Hippocampal formation (tissue), 2 donors: ENCODE measurements around the gene LSS.

Source experiments
- DNase-seq, 2 donors: peaks; one replicate each; lab custom pipeline; 2025; lab: John Stamatoyannopoulos, UW

The LSS gene

DNA sequence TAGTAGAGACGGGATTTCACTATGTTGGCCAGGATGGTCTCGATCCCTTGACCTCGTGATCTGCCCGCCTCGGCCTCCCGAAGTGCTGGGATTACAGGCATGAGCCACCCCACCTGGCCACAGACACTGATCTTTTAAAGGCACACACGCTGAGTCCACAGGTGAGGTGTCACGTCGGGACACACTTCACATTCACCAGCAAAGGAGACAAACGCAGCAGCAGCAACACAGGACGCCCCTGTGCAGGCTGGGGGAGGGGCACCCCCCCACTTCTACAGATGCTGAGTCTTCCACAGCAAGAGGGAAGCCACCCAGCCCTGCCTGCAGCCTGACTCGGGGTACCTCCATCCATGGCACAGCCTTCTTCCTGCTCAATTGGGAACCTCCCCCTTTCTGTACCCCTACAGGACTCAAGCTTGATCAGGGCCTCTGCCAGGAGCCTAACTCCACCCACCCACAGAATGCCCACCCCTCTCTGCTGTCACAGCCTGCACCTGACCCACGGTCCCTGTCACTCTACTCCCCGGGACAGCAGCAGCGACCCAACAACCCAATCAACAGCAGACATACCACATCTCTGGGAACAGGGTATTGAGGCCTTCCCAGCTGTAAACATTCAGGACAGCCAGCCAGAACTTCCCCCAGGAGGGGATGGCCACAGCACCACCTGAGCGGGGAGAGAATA is 9.5 kb downstream of the LSS start:
- DNase-seq = no peak

DNA sequence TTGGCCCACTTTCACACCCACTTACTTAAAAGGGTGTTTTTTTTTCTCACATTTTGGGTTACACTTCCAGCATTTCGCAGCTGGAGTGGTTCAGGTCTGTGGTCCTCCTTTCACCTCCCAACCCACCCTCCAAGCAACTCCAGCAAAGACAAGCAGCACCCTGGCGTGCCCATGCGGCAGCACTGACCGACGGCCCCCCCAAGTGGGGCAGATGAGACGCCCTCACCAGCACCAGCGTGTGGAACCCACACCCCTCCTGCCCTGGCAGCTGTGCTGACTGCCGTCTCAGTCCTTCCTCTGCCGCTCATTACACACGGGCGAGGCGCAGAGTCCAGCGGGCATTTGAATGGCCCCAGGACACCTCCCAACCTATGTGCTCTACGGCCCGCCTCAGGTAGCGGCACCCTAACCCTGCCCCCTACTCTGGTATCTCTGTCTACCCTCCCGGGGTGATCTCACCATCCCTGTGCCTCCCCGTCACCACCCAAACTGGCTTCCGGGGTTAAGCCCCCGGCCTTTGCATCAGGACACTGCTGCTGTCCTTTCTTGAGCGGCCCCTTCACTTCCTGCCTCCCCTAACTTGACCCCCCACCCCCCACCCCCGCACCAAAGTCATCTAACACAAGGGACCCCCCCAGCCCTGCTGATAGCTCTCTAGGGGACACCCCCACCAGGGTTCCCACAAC is 10.9 kb downstream of the LSS start:
- DNase-seq = no peak

DNA sequence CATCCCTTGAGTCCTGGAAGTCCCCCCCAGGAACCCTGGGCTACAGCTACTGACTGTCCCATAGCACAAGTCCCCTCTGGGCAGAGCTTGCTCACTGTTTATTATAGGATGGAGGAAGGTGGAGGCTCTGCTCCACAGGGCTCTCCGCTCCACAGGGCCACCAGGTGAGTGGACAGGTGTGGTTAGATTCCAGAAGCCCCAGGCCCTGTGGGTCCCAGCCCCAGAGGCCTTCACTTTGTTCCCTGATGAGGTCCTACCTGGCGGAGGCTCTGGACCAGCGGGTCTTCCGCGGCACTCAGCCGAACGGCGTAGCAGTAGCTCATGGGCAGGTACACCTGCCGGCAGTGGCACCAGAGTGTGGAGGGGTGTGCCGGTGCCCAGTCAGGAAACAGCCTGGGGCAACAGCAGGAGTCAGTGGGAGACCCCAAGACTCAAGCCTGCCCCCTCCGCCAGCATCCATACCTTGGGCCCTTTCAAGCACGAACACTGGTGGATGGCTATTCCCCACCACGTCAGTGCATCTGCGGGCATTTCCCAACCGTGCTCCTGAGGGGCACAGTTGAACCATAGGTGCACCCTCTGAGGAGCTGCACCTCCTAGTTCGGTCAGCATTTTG is 12.3 kb downstream of the LSS start:
- no peak for DNase-seq

DNA sequence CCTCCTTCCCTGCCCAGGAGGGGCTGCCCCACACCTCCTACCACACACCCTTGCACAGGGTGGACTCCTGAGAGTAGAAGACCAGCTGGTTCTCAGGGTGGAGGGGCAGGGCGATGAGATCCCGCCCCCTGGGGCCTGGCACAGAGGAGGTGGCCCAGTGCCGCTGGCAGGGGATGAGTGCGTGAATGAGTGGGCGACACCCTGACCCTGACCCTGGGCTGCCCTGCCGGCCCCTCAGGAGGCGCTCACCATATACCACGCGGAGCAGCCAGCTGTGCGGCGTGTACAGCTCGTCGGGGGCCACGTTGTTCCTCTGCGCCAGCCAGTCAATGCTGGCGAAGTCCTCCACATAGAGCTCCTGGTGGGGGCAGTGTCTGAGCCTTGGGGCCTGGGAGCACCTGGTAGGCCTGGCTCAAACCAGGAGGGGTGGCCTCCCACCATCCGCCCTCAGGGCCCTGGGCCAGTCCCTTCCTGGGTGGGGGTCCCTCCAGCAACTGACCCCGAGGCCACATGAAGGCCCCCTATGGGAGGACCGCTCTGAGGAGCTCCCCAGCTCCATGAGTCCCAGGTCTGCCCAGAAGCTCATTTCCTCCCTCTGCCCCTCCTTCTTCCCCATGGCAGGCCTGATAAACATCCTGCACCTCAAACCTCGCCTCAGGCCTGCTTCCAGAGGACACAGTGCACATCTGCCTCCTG is 13.0 kb downstream of the LSS start:
- no peak for DNase-seq

DNA sequence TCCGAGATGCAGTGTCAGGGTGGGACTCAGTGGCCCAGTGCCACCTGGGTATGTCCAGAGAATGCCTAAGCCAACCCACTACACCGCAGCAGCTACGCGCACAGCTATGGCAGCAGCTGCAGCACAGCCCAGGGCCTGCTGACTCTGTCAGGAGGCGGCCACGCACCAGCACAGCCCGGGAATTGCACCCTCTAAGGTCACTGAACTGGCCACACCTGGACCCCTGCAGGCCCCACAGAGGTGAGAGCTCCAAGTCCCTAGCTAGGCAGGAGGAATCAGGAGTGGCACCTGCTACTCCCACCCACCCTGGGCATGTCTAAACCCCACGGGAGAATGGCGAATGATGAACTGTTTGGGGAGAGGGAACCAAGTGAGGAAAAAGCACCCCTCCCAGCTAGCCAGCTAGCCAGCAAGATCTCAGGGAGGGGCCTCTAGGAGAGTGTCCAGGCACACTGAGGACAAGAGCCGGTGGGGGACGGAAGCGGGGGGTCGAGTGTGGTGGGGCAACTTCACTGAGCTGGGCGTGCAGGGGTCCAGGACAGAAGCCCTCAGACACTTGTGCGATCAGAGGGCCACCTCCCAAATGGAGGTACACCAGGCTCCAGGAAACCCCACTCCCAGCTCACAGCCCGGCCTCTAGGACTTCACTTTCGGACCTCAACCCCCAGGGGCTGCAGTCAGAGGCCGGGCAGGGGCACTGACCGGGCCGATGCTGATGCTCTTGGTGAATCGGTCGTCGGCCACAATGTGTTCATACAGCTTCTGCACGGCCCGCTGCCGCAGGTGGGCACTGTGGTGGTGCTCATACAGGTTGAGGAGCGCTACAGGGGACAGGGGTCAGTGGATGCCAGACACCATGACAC is 13.9 kb downstream of the LSS start:
- no peak for DNase-seq

DNA sequence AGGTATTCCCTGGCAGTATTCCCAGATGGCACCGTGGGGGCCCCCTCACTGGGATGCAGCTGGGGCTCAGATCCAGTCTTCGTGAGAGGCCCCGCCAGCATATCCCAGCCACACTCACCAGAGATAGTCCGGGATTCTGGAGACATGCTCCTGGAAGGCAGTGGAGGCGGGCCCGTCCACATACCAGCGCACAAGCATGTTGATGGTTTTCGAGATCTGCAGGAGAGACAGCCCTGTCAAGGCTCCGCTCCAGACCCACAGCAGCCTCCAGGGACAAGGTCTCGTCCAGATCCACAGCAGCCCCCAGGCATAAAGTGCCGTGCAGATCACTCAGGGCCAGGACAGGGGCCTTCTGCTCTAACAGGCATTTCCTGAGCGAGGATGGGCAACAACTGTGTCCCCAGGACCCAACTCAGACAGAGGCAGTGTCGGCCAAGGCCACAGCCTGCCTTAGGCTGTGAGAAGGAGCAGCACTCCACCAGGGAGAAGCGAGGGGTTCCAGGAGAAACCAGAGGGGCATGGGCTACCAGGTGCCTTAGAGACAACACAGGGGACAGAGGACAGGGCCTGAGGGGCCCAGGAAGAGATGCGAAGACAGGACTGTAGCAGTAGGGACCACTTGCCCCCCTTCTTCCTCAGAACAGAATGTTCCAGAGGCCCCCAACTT is 14.8 kb downstream of the LSS start:
- no peak for DNase-seq

DNA sequence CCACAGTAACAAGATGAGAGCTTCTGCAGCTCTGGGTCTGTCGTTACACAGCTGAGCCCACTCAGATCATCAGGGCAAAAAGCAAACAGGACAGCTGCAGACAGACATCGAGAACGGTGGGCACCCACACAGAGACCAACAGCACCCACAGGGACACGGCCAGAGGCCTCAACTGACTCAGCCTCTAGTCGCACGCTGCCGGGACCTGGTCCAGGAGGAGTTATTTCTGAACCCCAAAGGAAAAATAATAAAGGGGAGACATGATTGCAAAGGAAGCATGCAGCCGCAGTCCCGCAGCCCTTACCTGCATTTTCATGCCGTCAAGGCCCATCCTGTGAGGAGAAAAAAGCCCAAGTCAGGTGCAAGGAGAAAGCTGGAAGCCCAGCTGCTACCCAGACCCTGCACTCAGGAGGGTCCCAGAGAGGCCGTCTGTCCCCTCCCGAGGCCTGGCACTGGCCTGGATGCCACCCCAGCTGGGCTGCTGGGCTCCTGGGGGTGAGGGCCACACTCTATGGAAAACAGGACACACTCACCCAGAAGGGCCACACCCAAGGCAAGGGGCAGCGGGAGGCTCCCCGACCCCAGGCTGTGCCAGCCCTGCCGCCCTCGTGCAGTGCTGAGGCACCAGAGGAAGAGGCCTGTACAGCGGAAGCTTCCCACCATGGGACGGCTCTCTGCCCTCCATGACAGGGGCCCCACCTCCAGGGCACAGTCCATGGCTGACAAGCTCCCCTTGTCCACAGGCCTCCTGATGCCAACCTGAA is 15.7 kb downstream of the LSS start:
- no peak for DNase-seq

DNA sequence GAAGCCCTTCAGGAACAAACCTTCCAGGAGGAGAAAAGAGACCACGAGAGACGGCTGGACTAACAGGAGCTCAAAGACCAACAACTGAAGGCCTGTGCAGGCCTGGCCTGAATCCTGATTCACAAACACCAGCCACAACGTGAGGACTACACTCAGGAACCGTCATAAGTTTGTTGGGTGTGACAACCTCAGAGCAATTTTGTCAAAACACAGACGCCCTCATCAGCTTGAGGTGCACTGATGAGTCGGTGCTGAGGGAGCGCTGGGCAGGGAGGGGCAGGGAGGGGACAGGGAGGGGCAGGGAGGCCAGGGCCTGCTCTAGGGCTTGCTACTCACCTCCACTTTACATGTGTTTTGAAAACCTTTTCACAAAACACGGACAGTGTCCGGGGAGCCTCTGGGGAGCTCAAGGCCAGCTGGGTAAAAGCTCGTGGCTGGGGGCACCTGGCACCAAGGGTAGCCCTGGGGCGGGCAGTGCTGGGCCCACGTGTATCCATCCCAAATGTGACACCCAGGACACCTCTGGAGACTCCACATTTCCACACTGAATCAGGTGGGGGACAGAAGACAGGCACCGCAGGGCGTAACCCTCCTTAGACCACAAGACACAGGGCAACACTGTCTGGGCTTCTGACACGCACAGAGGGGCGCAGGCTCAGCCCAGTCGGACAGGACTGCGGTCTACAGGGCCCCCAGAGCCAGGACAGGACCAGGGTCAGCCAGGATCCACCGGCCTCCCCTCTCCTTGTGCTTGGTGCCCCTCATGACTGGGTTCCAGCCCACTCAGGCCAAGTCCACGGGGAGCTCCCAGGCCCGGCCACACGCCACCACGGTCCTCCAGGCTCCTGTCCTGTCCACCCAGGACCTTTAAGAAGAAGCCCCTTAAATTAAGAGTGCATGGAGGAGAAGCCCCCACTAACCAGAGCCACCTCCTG is 16.5 kb downstream of the LSS start:
- DNase-seq = no peak

DNA sequence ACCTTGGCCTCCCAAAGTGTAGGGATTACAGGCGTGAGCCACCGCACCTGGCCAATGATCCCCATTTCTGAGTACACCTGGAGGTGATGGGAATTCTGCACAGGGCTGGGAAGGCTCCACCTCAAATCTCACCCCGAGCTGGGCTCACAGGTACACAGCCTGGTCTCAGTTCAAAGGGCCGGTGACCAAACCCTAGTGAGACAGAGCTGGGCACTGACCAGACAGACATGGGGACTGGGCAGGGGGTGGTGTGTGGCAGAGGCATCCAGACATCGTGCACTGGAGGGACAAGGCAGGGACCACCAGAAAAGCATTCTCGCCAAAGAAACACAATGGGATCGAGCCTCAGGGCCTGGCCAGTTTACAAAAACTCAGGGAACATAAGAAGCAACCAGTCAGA is 17.2 kb downstream of the LSS start:
- no peak for DNase-seq

DNA sequence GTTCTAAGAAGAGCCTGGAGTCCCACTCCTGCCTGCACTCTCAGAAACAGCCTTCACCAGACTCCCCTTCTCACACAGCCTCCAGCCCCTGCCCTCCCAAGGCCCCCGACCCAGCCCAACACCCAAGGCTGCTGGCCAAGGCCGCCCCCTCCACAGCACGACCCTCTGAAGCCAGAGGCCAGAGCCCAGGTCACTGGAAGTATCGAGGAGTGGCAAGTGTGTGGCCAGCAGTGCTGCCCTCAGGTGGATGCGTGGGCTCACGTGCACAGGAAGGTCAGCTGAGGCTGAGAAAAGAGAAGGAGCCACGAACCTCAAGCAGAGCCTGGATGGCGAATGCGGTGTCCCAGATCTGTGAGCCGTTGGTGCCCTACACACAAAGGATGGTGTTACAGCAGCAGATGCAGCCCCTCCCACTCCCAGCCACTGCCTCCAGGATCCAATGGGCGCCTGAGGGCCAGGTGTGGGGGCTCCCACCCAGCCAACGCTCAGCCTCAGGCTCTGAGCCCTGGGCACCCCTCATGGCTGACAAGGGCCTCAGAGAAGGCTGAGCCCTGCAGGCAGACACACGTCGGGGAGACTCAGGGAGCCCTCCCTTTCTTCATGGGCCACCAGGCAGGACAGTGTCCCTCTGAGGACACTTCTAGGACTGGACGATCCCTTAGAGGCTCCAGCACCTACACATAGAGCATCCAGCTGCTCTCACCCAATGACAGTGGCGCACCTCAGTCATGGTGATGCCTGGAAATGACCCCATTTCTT is 18.0 kb downstream of the LSS start:
- no peak for DNase-seq

DNA sequence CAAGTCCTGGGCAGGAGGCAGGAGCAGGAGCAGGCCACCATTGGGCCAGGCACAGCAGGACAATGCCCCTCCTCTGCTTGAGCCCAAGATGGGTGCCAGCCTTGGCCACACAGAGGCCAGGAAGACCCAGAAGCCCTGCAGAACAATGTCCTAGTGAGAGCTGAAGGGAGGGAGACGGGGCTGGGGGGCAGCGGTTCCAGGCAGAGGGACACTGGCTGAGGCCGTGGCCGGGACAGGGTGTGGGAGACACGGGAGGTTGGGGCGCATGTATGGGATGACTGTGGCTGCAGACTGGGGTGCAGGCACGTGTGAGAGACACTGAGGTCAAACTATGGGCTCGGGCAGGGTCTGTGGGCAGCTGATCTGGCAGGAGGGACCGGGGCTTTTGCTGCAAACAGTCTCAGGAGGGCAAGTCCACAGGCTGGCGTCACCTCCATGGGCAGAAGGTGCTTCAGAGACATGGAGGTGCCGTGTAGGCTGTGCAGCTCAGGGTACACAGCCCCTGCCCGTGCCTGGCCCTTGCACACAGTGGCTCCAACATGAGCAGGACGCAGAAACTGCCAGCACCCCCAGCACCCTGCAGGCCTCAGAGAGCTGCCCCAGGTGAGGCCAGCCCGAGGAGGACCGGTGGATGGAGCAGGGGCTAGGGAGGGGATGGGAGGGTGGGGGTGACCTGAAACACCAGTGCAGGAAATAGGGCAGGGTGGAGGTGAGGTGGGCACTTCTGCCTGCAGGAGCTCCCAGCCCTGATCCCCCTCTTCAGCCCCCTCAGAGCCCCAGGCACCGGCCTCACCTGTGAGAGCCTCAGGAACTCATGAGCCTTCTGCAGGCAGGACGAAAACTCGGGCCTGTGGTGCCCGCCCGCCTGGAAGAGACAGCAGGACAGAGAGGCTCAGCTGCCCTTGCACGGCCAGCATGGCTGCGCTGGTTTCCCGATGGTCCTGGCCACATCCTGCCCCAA is 19.5 kb downstream of the LSS start:
- DNase-seq = no peak

DNA sequence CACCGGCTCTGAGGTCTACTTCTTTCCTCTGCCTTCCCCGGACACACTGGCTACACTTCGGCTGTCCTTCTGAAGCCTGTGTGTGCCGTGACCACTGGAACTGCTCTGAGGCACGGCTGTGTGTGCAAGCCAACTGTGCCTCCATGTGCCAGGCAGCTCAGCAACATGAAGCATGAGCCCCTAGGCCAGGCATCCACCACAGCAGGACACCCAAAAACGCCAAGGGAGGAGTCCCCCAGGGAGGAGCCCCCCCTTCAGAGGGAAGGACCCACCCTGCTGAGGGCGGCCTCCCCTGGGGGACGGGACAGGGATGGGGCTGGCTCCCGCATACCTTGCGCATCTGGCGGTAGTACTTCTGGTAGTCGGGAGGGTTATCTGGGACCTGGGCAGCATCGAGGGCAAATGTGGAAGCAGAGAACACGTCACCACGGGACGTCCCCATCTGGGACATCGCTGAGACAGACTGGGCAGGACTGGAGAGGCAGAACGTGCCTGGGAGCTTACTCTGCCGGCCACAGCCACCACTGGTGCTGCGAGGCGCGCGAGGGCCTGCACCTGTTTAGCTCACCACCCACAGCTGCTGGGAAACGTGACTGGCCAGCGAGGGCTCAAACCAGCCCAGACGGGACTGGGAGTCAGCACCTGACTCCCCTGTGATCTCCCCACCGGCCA is 20.5 kb downstream of the LSS start:
- no peak for DNase-seq

DNA sequence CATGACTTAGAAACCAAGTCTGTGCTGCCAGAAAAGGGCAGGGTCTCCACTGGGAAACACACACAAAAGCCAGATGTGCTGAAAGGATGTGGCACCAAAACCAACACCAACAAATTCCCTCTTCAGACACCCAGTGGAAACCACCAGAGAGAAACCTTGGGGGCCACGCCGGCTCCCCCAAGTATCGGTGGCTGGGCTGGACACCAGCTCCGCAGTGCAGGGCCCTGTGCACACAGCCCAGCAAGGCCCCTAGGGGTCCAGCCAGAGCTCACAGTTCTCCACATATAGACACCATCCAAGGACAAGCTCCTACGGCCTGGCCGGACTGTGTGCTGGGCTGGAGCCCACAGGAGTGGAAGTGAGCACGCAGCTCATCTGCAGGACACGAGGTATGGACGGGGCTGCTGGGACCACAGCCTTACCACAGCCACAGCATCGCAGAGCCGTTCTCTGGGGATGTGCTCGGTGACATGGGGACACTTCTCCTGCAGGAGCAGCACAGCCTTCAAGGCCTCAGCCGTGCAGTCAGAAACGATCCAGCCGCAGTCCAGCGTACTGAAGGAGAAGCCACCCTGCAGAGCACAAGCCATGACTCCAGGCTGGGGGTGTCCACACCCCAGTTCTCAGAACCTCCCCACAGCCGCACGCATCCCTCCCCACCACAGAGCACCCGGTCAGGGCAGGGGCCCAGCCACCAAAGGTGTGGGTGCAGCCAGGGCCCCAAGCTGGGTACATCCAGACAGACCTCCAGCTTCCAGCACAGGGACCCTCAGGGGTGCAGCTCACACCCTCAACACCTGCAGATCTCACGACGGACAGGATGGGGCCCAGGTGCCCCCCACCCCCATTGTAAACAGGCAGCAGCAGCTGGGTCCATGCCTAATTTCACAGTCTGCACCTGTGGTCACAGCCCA is 21.3 kb downstream of the LSS start:
- DNase-seq = no peak

DNA sequence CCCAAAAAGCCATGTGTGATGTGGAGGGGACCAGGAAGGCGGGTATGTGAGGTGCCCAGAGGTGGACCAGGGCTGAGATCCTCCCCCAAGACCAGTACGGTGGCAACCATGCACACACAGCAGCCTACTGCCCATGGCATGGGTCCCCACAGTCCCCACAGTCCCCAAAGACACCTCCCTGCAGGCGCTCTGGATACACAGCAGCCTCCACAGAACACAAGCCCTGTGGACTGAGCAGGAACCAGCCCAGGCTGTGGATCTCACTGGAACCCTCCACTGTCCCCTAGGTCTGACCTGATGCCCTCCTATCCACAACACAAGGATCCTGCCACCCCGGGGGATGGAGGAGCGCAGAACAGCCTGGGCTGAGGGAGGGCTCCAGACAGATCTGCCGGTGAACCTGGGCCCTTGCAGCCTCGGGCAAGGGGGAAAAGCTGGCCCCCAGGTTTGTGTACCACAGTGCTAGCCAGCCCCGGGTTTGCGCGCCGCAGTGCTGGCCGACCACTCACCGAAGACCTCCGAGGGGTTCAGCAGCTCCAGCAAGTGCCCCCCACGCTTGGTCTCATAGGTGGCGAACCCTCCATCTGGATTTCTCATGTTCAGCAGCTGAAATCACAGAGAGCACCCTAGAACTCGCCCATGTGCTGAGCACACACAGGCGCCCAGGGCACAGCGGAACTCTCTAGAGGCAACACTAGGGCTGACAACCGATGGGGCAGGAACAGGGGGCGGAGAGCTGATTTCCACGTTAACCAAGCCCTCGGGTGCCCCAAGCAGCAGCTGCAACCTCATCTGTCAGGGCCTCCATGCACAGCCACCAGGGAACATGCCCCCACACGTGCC is 22.2 kb downstream of the LSS start:
- DNase-seq = no peak

DNA sequence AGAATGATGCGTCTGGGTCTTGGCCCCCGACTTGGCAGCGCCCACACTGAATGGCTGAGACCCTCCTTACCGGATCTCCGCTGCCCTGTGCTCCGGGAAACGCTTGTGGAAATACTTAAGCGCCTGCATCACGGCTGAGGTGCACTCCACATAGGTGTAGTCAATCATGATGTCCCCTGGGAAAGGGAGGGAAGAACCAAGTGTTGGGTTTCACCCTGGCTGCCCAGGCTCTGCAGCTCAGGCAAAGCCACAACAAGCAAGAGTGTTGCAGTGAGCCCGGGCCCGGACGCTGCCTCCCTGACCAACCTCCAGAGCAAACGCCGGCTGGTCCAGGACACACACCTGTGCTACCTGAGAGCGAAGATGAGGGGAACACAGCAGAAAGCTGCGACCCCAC is 22.8 kb downstream of the LSS start:
- DNase-seq = no peak
